Liver (tissue), 9 donors: Measurements from ENCODE around the gene COL4A3. TPM values are rescaled to one million over a fixed set of nuclear protein-coding genes. Genes with fewer than 3 reads are reported as not detected.
"Not testable (repeated sequence)": the region's sequence is repeated elsewhere in the genome, so short reads cannot be mapped to it uniquely, and the experiment has no call there.

Experiments used
- DNase-seq: peaks from one replicate; pipeline ENCODE4 v3.0.0-alpha.2; 2017; ENCODE audit warnings: low spot score
- H3K27ac ChIP-seq, 2 donors: one replicate each; pipeline ENCODE4 v1.7.0; 2013; ENCODE audit warnings: inconsistent platforms in 2 of 2, low read length in 2 of 2, control low read depth in 1 of 2, low read depth in 1 of 2, mild to moderate bottlenecking in 1 of 2
- H3K27me3 ChIP-seq, 4 donors: one replicate each; pipeline versions ENCODE4 v1.6.1 to v1.7.0; 2013; ENCODE audit warnings: low read length in 3 of 4, inconsistent platforms in 1 of 4, mild to moderate bottlenecking in 1 of 4, moderate library complexity in 1 of 4; ENCODE audit not compliant: control insufficient read depth in 4 of 4, insufficient read depth in 4 of 4
- H3K36me3 ChIP-seq, 4 donors: one replicate each; pipeline versions ENCODE4 v1.6.1 to v1.7.0; 2013; ENCODE audit warnings: low read length in 3 of 4, mild to moderate bottlenecking in 3 of 4, low read depth in 1 of 4, moderate library complexity in 1 of 4; ENCODE audit not compliant: control insufficient read depth in 4 of 4, insufficient read depth in 3 of 4
- H3K4me1 ChIP-seq, 4 donors: one replicate each; pipeline versions ENCODE4 v1.6.1 to v1.7.0; 2013; ENCODE audit warnings: low read length in 3 of 4, mild to moderate bottlenecking in 3 of 4, moderate library complexity in 1 of 4; ENCODE audit not compliant: control insufficient read depth in 4 of 4, insufficient read depth in 4 of 4
- H3K4me3 ChIP-seq, 3 donors: one replicate each; pipeline versions ENCODE4 v1.6.1 to v1.7.0; 2013; ENCODE audit warnings: low read length in 3 of 3, control low read depth in 1 of 3, low read depth in 1 of 3, mild to moderate bottlenecking in 1 of 3
- H3K9ac ChIP-seq, 2 donors: one replicate each; pipeline ENCODE4 v1.7.0; 2013; ENCODE audit warnings: low read length in 2 of 2, mild to moderate bottlenecking in 2 of 2, moderate library complexity in 2 of 2, control low read depth in 1 of 2, low read depth in 1 of 2
- H3K9me3 ChIP-seq, 4 donors: one replicate each; pipeline versions ENCODE4 v1.6.1 to v1.7.0; 2013; ENCODE audit warnings: low read length in 3 of 4; ENCODE audit not compliant: control insufficient read depth in 4 of 4
- ATF3 ChIP-seq: IDR thresholded peaks from 2 replicates; pipeline ENCODE4 v1.6.1; 2016; ENCODE audit warnings: antibody characterized with exemption
- CTCF ChIP-seq: fragments of 150-350 bp; IDR thresholded peaks from 2 replicates; pipeline ENCODE4 v1.5.1; 2017; ENCODE audit warnings: improper control_type of control experiment, low read depth, low read length; ENCODE audit not compliant: missing input control
- EGR1 ChIP-seq, 2 donors: IDR thresholded peaks; 2 replicates each; pipeline ENCODE4 v1.6.1; 2016 to 2018; ENCODE audit warnings: antibody characterized with exemption in 2 of 2, low read depth in 2 of 2
- FOXA1 ChIP-seq: IDR thresholded peaks from 2 replicates; pipeline ENCODE4 v1.6.1; 2016; ENCODE audit warnings: antibody characterized with exemption
- FOXA2 ChIP-seq: IDR thresholded peaks from 2 replicates; pipeline ENCODE4 v1.6.1; 2016; ENCODE audit warnings: antibody characterized with exemption
- GABPA ChIP-seq, 2 donors: IDR thresholded peaks in 1 of 2; conservative IDR thresholded peaks in 1 of 2; 2 replicates each; pipeline ENCODE4 v1.6.1; 2016; ENCODE audit warnings: antibody characterized with exemption in 2 of 2, mild to moderate bottlenecking in 1 of 2, moderate library complexity in 1 of 2
- HNF4A ChIP-seq, 2 donors: conservative IDR thresholded peaks; 2 replicates each; pipeline ENCODE4 v1.6.1; 2016; ENCODE audit warnings: antibody characterized with exemption in 2 of 2, mild to moderate bottlenecking in 2 of 2
- HNF4G ChIP-seq: IDR thresholded peaks from 2 replicates; pipeline ENCODE4 v1.6.1; 2016; ENCODE audit warnings: antibody characterized with exemption
- JUND ChIP-seq, 2 donors: IDR thresholded peaks; 2 replicates each; pipeline ENCODE4 v1.6.1; 2016; ENCODE audit warnings: antibody characterized with exemption in 2 of 2
- MAX ChIP-seq: IDR thresholded peaks from 2 replicates; pipeline ENCODE4 v1.6.1; 2016; ENCODE audit warnings: antibody characterized with exemption
- NR2F2 ChIP-seq: IDR thresholded peaks from 2 replicates; pipeline ENCODE4 v1.6.1; 2016; ENCODE audit warnings: antibody characterized with exemption
- RAD21 ChIP-seq, 2 donors: IDR thresholded peaks; 2 replicates each; pipeline ENCODE4 v1.6.1; 2016; ENCODE audit warnings: antibody characterized with exemption in 2 of 2, mild to moderate bottlenecking in 2 of 2
- REST ChIP-seq: IDR thresholded peaks from 2 replicates; pipeline ENCODE4 v1.6.1; 2016; ENCODE audit warnings: antibody characterized with exemption, mild to moderate bottlenecking
- RXRA ChIP-seq, 2 donors: IDR thresholded peaks; 2 replicates each; pipeline ENCODE4 v1.6.1; 2017 to 2018; ENCODE audit warnings: antibody characterized with exemption in 2 of 2, mild to moderate bottlenecking in 1 of 2
- SP1 ChIP-seq: IDR thresholded peaks from 2 replicates; pipeline ENCODE4 v1.6.1; 2018; ENCODE audit warnings: antibody characterized with exemption, mild to moderate bottlenecking
- TAF1 ChIP-seq: conservative IDR thresholded peaks from 2 replicates; pipeline ENCODE4 v1.6.1; 2016; ENCODE audit warnings: antibody characterized with exemption, mild to moderate bottlenecking
- YY1 ChIP-seq: IDR thresholded peaks from 2 replicates; pipeline ENCODE4 v1.6.1; 2016; ENCODE audit warnings: antibody characterized with exemption, mild to moderate bottlenecking
- ZBTB33 ChIP-seq: IDR thresholded peaks from 2 replicates; pipeline ENCODE4 v1.6.1; 2016; ENCODE audit warnings: antibody characterized with exemption
- WGBS: extraction: QIAGEN DNeasy Blood & Tissue Kit; methylation state at CpG from one replicate; pipeline ENCODE4 v1.1.7; 2013; 5-methylcytosine and 5-hydroxymethylcytosine counted together
- polyA plus RNA-seq, 2 donors: library from polyadenylated mRNA; stranded (reverse) in 1 of 2; unstranded in 1 of 2; fragments of 200-250 nt in 1 of 2; fragments of >200 nt in 1 of 2; fragmentation: Nextera tagmentation in 1 of 2; extraction: Ambion mirVana in 1 of 2; gene quantifications; one replicate each; pipeline versions ENCODE4 v1.2.1 to v1.2.3, GENCODE V29; 2013 to 2015
- total RNA-seq, 2 donors: library from RNA; depleted of rRNA; stranded (reverse); fragments of >200 nt; gene quantifications; one replicate each; pipeline ENCODE4 v1.2.3, GENCODE V29; 2014
- donor health status: healthy.
- donor health status: healthy.
- donor health status: healthy.
- donor health status: healthy.
- donor health status: healthy.

The COL4A3 gene
- total and polyA plus RNA-seq, 4 donors = 0.05 to 2.3 (median 0.35) TPM

GRCh38 chr2:227222292-227222691 is 57.9 kb downstream of the COL4A3 start:
- TF ChIP-seq ATF3 = no peak
- no peak for TF ChIP-seq SP1
- no peak for TF ChIP-seq JUND (IDR thresholded peaks at IDR 0.05)
- TF ChIP-seq HNF4A (conservative IDR thresholded peaks at IDR 0.05) = no peak
- no peak for TF ChIP-seq ZBTB33
- no peak for TF ChIP-seq MAX
- TF ChIP-seq EGR1 (IDR thresholded peaks at IDR 0.05; ENCODE audit: low read depth in 2 of 2) = no peak
- TF ChIP-seq NR2F2 = no peak
- no peak for TF ChIP-seq YY1
- no peak for TF ChIP-seq FOXA2
- no peak for TF ChIP-seq FOXA1
- TF ChIP-seq CTCF = no peak
- TF ChIP-seq TAF1 = no peak
- no peak for TF ChIP-seq REST
- no peak for TF ChIP-seq RAD21 (IDR thresholded peaks at IDR 0.05)
- no peak for TF ChIP-seq HNF4G
- no peak for TF ChIP-seq RXRA (IDR thresholded peaks at IDR 0.05)
- TF ChIP-seq GABPA (IDR thresholded peaks at IDR 0.05 in 1 of 2, conservative IDR thresholded peaks at IDR 0.05 in 1 of 2) = no peak
- WGBS = 76% methylated on average over 4 of the region's 4 CpGs
- Histone ChIP-seq H3K4me3 (no peak overlapping the region), H3K27me3 (no peaks in the 10 kb centered on the region), H3K27ac (no peak overlapping the region), H3K36me3 (no peaks in the 10 kb centered on the region), H3K9me3 (no peaks in the 10 kb centered on the region), H3K9ac (no peak overlapping the region), H3K4me1 (no peaks in the 10 kb centered on the region)
- DNase-seq = no peak

- not testable (repeated sequence) for H3K36me3 ChIP-seq, DNase-seq, H3K27me3 ChIP-seq, H3K27ac ChIP-seq, H3K4me1 ChIP-seq, H3K9ac ChIP-seq, H3K4me3 ChIP-seq, H3K9me3 ChIP-seq
- 94% methylated on average over 6 of the region's 6 CpGs for WGBS
Observed at GRCh38 chr2:227225641-227226040, 61.2 kb downstream of the COL4A3 start.
